Lower leg skin (tissue), 4 donors: ENCODE results near the gene CYP27A1. TPM values are rescaled to one million over a fixed set of nuclear protein-coding genes. Genes with fewer than 3 reads are reported as not detected.
A peak's percentile ranks its signal among the peaks of the same experiment; 100 is the strongest.

Source experiments
- DNase-seq, 2 donors: peaks; one replicate each; pipeline ENCODE4 v3.0.0-alpha.2; 2019; ENCODE audit warnings: low spot score in 2 of 2
- H3K4me3 ChIP-seq: fragments of 200-600 bp; sonication (generic); 2 replicates; pipeline ENCODE4 v1.5.1; 2017; ENCODE audit warnings: mild to moderate bottlenecking, low read depth; ENCODE audit not compliant: poor library complexity, severe bottlenecking
- CTCF ChIP-seq, 3 donors: fragments of 450-650 bp; IDR thresholded peaks; one replicate each; pipeline ENCODE4 v1.5.1; 2016; ENCODE audit warnings: antibody characterized with exemption in 3 of 3, mild to moderate bottlenecking in 3 of 3, moderate library complexity in 2 of 3
- POLR2A ChIP-seq, 2 donors: fragments of 450-650 bp; IDR thresholded peaks; one replicate each; pipeline ENCODE4 v1.6.1; 2016 to 2017; ENCODE audit warnings: antibody characterized with exemption in 2 of 2, mild to moderate bottlenecking in 1 of 2, moderate library complexity in 1 of 2
- WGBS, 2 donors: methylation state at CpG; one replicate each; pipeline ENCODE4 v1.1.5; 2018; 5-methylcytosine and 5-hydroxymethylcytosine counted together
- intact Hi-C: fragments of 100-400 bp; cut with DNase I; formaldehyde crosslinking; loops from one replicate; pipeline ENCODE4 v1.15.0; 2023; ENCODE audit warnings: low total_unique reads
- total RNA-seq, 4 donors: library from RNA; depleted of rRNA; stranded (reverse); fragments of >200 nt; gene quantifications; one replicate each; pipeline ENCODE4 v1.1.0, GENCODE V29; 2016

CYP27A1 gene
- total RNA-seq, 4 donors from 2014 or later, result 12.9 to 35.2 (median 21.8) TPM

GRCh38 chr2:218816561-218817011 lies 34.6 kb downstream of the CYP27A1 start:
- H3K4me3 ChIP-seq, result no peak overlapping the region
- TF ChIP-seq CTCF (IDR thresholded peaks at IDR 0.05) (no peak), POLR2A (IDR thresholded peaks at IDR 0.05) (no peak)
- no peak for DNase-seq
- intact Hi-C loops, result no loop called here
- WGBS, 2 donors, result 80 to 91% methylated on average over 2 of the region's 2 CpGs

- WGBS, 2 donors, result 89 to 92% methylated on average over 7 of the region's 7 CpGs
- no peak overlapping the region for H3K4me3 ChIP-seq
- DNase-seq, result peak in 1 of 2 donors; percentile 66
- intact Hi-C loops, result no loop called here
- TF ChIP-seq CTCF (IDR thresholded peaks at IDR 0.05), result no peak
- no peak for TF ChIP-seq POLR2A (IDR thresholded peaks at IDR 0.05)
These were observed 37.1 kb downstream of the CYP27A1 start for GRCh38 chr2:218819093-218819492.

GRCh38 chr2:218820746-218821369 lies 38.9 kb downstream of the CYP27A1 start:
- DNase-seq, result peak in 1 of 2 donors; percentile 66
- WGBS, 2 donors, result 91 to 94% methylated on average over 15 of the region's 15 CpGs
- no peak overlapping the region for H3K4me3 ChIP-seq
- TF ChIP-seq CTCF (IDR thresholded peaks at IDR 0.05) (no peak), POLR2A (IDR thresholded peaks at IDR 0.05) (no peak)
- intact Hi-C loops, result no loop called here

GRCh38 chr2:218821605-218822211 lies 39.8 kb downstream of the CYP27A1 start:
- DNase-seq, result peak in 1 of 2 donors; percentile 61
- WGBS, 2 donors, result 85 to 86% methylated on average over 9 of the region's 9 CpGs
- TF ChIP-seq CTCF (IDR thresholded peaks at IDR 0.05) (no peak), POLR2A (IDR thresholded peaks at IDR 0.05) (no peak)
- intact Hi-C loops, result no loop called here
- no peak overlapping the region for H3K4me3 ChIP-seq

- TF ChIP-seq POLR2A (IDR thresholded peaks at IDR 0.05), result no peak
- TF ChIP-seq CTCF (IDR thresholded peaks at IDR 0.05), result no peak
- intact Hi-C loops, result no loop called here
- no peak overlapping the region for H3K4me3 ChIP-seq
- DNase-seq, result peak in 1 of 2 donors; percentile 72
- whole genome bisulfite sequencing, 2 donors, result 79 to 90% methylated on average over 7 of the region's 7 CpGs
These were observed 40.7 kb downstream of the CYP27A1 start for GRCh38 chr2:218822622-218823021.
